Transverse colon (tissue), 4 donors: ENCODE measurements around the gene MIER2. TPM values are rescaled to one million over a fixed set of nuclear protein-coding genes. Genes with fewer than 3 reads are reported as not detected.
"Not testable (repeated sequence)": the region's sequence is repeated elsewhere in the genome, so short reads cannot be mapped to it uniquely, and the experiment has no call there.

Source experiments
- DNase-seq: peaks from one replicate; pipeline ENCODE4 v3.0.0-alpha.2; 2019
- H3K27ac ChIP-seq, 4 donors: fragments of 200-600 bp; sonication (generic); 2 replicates each; pipeline ENCODE4 v1.5.1; 2016 to 2018; ENCODE audit warnings: inconsistent platforms in 4 of 4
- H3K27me3 ChIP-seq: fragments of 200-600 bp; sonication (generic); 2 replicates; pipeline ENCODE4 v1.5.1; 2017; ENCODE audit warnings: inconsistent platforms
- H3K36me3 ChIP-seq, 4 donors: fragments of 200-600 bp; sonication (generic); 2 replicates each; pipeline ENCODE4 v1.5.1; 2017 to 2019; ENCODE audit warnings: inconsistent platforms in 4 of 4
- H3K4me1 ChIP-seq, 4 donors: fragments of 200-600 bp; sonication (generic); 2 replicates each; pipeline ENCODE4 v1.5.1; 2017 to 2020; ENCODE audit warnings: inconsistent platforms in 4 of 4
- H3K4me3 ChIP-seq, 4 donors: fragments of 200-600 bp; sonication (generic); 1 replicate in 1 of 4; 2 replicates in 3 of 4; pipeline versions ENCODE4 v1.5.1 to v1.6.1; 2017 to 2019; ENCODE audit warnings: inconsistent platforms in 4 of 4
- H3K9me3 ChIP-seq, 2 donors: fragments of 200-600 bp; sonication (generic); 2 replicates each; pipeline ENCODE4 v1.5.1; 2017 to 2019; ENCODE audit warnings: inconsistent platforms in 2 of 2
- CTCF ChIP-seq, 5 experiments: fragments of 200-600 bp in 3 of 5; fragments of 450-650 bp in 2 of 5; sonication (generic) in 3 of 5; IDR thresholded peaks; 1 replicate in 2 of 5; 2 replicates in 3 of 5; pipeline ENCODE4 v1.5.1; 2016 to 2017; ENCODE audit warnings: antibody characterized with exemption in 5 of 5, inconsistent platforms in 3 of 5, mild to moderate bottlenecking in 2 of 5, moderate library complexity in 1 of 5
- EP300 ChIP-seq: sonication (generic); formaldehyde crosslinking; IDR thresholded peaks from one replicate; pipeline ENCODE4 v1.6.1; 2017; ENCODE audit warnings: antibody characterized with exemption, low read depth
- POLR2A ChIP-seq: fragments of 450-650 bp; IDR thresholded peaks from one replicate; pipeline ENCODE4 v1.6.1; 2016; ENCODE audit warnings: antibody characterized with exemption, mild to moderate bottlenecking, moderate library complexity
- POLR2AphosphoS5 ChIP-seq, 3 donors: sonication (generic); formaldehyde crosslinking; IDR thresholded peaks; one replicate each; pipeline ENCODE4 v1.6.1; 2016; ENCODE audit warnings: antibody characterized with exemption in 3 of 3
- WGBS, 2 donors: methylation state at CpG; one replicate each; pipeline ENCODE4 v1.1.5; 2018; ENCODE audit warnings: low coverage in 1 of 2; 5-methylcytosine and 5-hydroxymethylcytosine counted together
- in situ Hi-C, 4 donors: fragments of 200-750 bp; cut with MboI; loops; one replicate each; pipeline versions ENCODE4 v1.15.0 to v1.15.1; 2017; ENCODE audit warnings: low sequenced_read_pairs in 3 of 4, low pct_ligation_motif_present in 1 of 4, low pct_unique_long_range_greater_than_20kb in 1 of 4
- intact Hi-C: fragments of 100-400 bp; cut with DNase I; formaldehyde crosslinking; loops from one replicate; pipeline ENCODE4 v1.15.1; 2023; ENCODE audit warnings: low total_unique reads
- total RNA-seq, 4 donors: library from RNA; depleted of rRNA; stranded (reverse); fragments of >200 nt; gene quantifications; one replicate each; pipeline ENCODE4 v1.1.0, GENCODE V29; 2016

Gene MIER2
- total RNA-seq, 4 donors from 2014 or later, result 8.2 to 41.1 (median 16.7) TPM

- no peaks in the 10 kb centered on the region for H3K4me1 ChIP-seq
- H3K27ac ChIP-seq, result no peak overlapping the region
- TF ChIP-seq POLR2AphosphoS5 (IDR thresholded peaks at IDR 0.05) (no peak), CTCF (IDR thresholded peaks at IDR 0.05) (no peak), EP300 (no peak), POLR2A (no peak)
- intact Hi-C loops, result no loop called here
- no peak overlapping the region for H3K4me3 ChIP-seq
- WGBS, 2 donors, result 60 to 93% methylated on average over 1 to 11 of the region's 11 CpGs
- no peak for DNase-seq
- in situ Hi-C loops, result no loop called here
- no peaks in the 10 kb centered on the region for H3K9me3 ChIP-seq
- H3K27me3 ChIP-seq, result peaks cover 4% of the 10 kb centered on the region
- no peaks in the 10 kb centered on the region for H3K36me3 ChIP-seq
These were observed 17.6 kb upstream of the MIER2 start for GRCh38 chr19:362154-362553.

- in situ Hi-C loops, result no loop called here
- 84% methylated on average over 2 of the region's 2 CpGs; no CpG with 5 or more reads in 1 of the 2 donors for WGBS, 2 donors
- TF ChIP-seq CTCF (IDR thresholded peaks at IDR 0.05) (no peak), POLR2AphosphoS5 (IDR thresholded peaks at IDR 0.05) (no peak), EP300 (no peak), POLR2A (no peak)
- intact Hi-C loops, result no loop called here
- Histone ChIP-seq H3K4me1 (no peaks in the 10 kb centered on the region), H3K4me3 (no peak overlapping the region), H3K27ac (no peak overlapping the region), H3K36me3 (no peaks in the 10 kb centered on the region), H3K9me3 (no peaks in the 10 kb centered on the region), H3K27me3 (peaks cover 4% of the 10 kb centered on the region)
- no peak for DNase-seq
These were observed 15.0 kb upstream of the MIER2 start for GRCh38 chr19:359653-359925.

- H3K27me3 ChIP-seq, H3K36me3 ChIP-seq, H3K27ac ChIP-seq, DNase-seq, H3K4me3 ChIP-seq, intact Hi-C loops, in situ Hi-C loops, H3K9me3 ChIP-seq, H3K4me1 ChIP-seq: not testable (repeated sequence)
- 69 to 93% methylated on average over 5 to 15 of the region's 15 CpGs for WGBS, 2 donors
These were observed 10.9 kb upstream of the MIER2 start for GRCh38 chr19:355536-355935.

- DNase-seq, result no peak
- in situ Hi-C loops, result no loop called here
- TF ChIP-seq POLR2A (no peak), CTCF (IDR thresholded peaks at IDR 0.05) (no peak), EP300 (no peak), POLR2AphosphoS5 (IDR thresholded peaks at IDR 0.05) (no peak)
- intact Hi-C loops, result no loop called here
- Histone ChIP-seq H3K4me3 (no peak overlapping the region), H3K9me3 (peaks cover 6 to 7% of the 10 kb centered on the region in 2 donors), H3K4me1 (no peaks in the 10 kb centered on the region), H3K27ac (no peak overlapping the region), H3K36me3 (no peaks in the 10 kb centered on the region), H3K27me3 (no peaks in the 10 kb centered on the region)
- 88% methylated on average over 4 of the region's 4 CpGs; no CpG with 5 or more reads in 1 of the 2 donors for WGBS, 2 donors
These were observed 10.5 kb upstream of the MIER2 start for GRCh38 chr19:355134-355533.

GRCh38 chr19:351976-352625 lies 7.5 kb upstream of the MIER2 start:
- intact Hi-C loops, result no loop called here

More at GRCh38 chr19:351976-352625, 7.5 kb upstream of the MIER2 start:
- no peak for DNase-seq
- no peak for TF ChIP-seq EP300
- TF ChIP-seq POLR2A, result no peak
- TF ChIP-seq POLR2AphosphoS5 (IDR thresholded peaks at IDR 0.05), result no peak
- TF ChIP-seq CTCF (IDR thresholded peaks at IDR 0.05), result no peak
- H3K9me3 ChIP-seq, result peaks cover 6 to 7% of the 10 kb centered on the region in 2 donors
- no peak overlapping the region for H3K27ac ChIP-seq
- 78 to 81% methylated on average over 13 to 19 of the region's 19 CpGs for WGBS, 2 donors
- H3K27me3 ChIP-seq, result peaks cover 3% of the 10 kb centered on the region
- H3K4me1 ChIP-seq, result no peaks in the 10 kb centered on the region
- H3K36me3 ChIP-seq, result no peaks in the 10 kb centered on the region
- H3K4me3 ChIP-seq, result no peak overlapping the region
- in situ Hi-C loops, result no loop called here
